GM13976 (cell line): ENCODE measurements around the gene AMBP.
"Not testable (repeated sequence)": the region's sequence is repeated elsewhere in the genome, so short reads cannot be mapped to it uniquely, and the experiment has no call there.

Experiments used
- DNase-seq: peaks from one replicate; pipeline ENCODE4 v3.0.0; 2012; ENCODE audit warnings: low spot score
- CTCF ChIP-seq: IDR thresholded peaks from 2 replicates; pipeline ENCODE4 v1.5.1; 2012; ENCODE audit warnings: borderline replicate concordance, mild to moderate bottlenecking; ENCODE audit not compliant: insufficient read depth; ENCODE audit errors: extremely low read depth, missing control alignments, control extremely low read depth
- in situ Hi-C: fragments of 300-500 bp; cut with MboI; formaldehyde crosslinking; loops from one replicate; pipeline ENCODE4 v1.12.0; 2022; ENCODE audit warnings: low sequenced_read_pairs, mixed read lengths, inconsistent platforms; ENCODE audit not compliant: unreplicated experiment

AMBP gene

DNA sequence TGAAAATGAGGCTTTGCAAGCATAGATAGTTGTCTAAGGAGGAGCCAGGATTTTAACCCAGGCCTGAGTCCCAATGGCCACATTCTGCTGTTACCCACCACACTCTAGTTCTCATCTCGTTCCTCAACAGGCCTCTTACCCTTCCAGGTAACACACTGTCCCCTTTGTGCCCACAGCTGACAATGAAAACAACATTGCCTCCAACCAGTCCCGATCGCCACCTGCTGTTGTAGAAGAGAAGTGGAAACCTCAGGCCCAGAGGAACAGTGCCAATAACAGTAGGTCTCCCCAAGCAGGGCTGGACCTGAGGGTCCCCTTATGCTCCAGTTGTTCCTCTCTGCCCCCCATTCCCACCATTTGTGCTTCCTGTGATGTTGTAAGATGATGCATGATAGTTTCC, 30.4 kb downstream of the AMBP start:
- in situ Hi-C loops, result no loop called here
- no peak for DNase-seq
- TF ChIP-seq CTCF, result peak; percentile 25

GRCh38 chr9:114046875-114047274, 31.2 kb downstream of the AMBP start:
- in situ Hi-C loops, result no loop called here
- DNase-seq, result no peak
- no peak for TF ChIP-seq CTCF

DNA sequence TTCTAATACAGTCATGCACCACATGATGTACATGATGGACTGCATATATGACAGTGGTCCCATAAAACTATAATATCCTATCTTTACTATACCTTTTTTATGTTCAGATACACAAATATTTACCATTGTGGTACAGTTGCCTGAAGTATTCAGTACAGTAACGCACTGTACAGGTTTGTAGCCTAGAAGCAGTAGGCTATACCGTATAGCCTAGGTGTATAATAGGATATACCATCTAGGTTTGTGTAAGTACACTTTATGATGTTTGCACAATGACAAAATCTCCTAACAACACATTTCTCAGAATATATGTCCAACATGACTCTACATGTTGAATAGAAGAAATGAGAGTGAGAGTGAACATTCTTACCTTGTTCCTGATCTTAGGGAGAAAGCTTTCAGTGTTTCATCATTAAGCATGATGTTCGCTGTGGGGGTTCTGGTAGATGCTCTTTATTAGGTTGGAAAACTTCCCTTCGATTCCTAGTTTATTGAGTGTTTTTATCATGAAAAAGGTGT, 31.8 kb downstream of the AMBP start:
- in situ Hi-C loops, result no loop called here
- no peak for TF ChIP-seq CTCF
- DNase-seq, result no peak

- in situ Hi-C loops, DNase-seq: not testable (repeated sequence)
Measured at GRCh38 chr9:114043660-114044059, 34.4 kb downstream of the AMBP start.

GRCh38 chr9:114039484-114039883, 38.6 kb downstream of the AMBP start:
- in situ Hi-C loops, result no loop called here

GRCh38 chr9:114038724-114039313, 39.3 kb downstream of the AMBP start:
- in situ Hi-C loops, result no loop called here
- DNase-seq, result no peak

More at GRCh38 chr9:114039484-114039883, 38.6 kb downstream of the AMBP start:
- TF ChIP-seq CTCF, result no peak
- no peak for DNase-seq

More at GRCh38 chr9:114038724-114039313, 39.3 kb downstream of the AMBP start:
- TF ChIP-seq CTCF, result no peak
